ENCODE results near the gene TMEM212.

GRCh38 chr3:171907761-171908160 lies 64.6 kb downstream of the TMEM212 start:
- TF ChIP-seq, protein P1, sequence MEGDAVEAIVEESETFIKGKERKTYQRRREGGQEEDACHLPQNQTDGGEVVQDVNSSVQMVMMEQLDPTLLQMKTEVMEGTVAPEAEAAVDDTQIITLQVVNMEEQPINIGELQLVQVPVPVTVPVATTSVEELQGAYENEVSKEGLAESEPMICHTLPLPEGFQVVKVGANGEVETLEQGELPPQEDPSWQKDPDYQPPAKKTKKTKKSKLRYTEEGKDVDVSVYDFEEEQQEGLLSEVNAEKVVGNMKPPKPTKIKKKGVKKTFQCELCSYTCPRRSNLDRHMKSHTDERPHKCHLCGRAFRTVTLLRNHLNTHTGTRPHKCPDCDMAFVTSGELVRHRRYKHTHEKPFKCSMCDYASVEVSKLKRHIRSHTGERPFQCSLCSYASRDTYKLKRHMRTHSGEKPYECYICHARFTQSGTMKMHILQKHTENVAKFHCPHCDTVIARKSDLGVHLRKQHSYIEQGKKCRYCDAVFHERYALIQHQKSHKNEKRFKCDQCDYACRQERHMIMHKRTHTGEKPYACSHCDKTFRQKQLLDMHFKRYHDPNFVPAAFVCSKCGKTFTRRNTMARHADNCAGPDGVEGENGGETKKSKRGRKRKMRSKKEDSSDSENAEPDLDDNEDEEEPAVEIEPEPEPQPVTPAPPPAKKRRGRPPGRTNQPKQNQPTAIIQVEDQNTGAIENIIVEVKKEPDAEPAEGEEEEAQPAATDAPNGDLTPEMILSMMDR (IDR thresholded peaks at IDR 0.05): no peak
- no peak for TF ChIP-seq POLR2A (IDR thresholded peaks at IDR 0.05; ENCODE audit: low read depth)
- no peak for TF ChIP-seq POLR2AphosphoS5 (IDR thresholded peaks at IDR 0.05)
- TF ChIP-seq EP300 (IDR thresholded peaks at IDR 0.05): no peak
